DMS79 treated with DMSO at 0.1 percent for 48 hours (cell line): Measurements from ENCODE around the gene CYBRD1.

Source experiments
- DNase-seq: peaks from one replicate; lab custom pipeline; 2025; lab: John Stamatoyannopoulos, UW

The CYBRD1 gene

GRCh38 chr2:171554991-171555615 is 32.8 kb downstream of the CYBRD1 start:
- DNase-seq: no peak

GRCh38 chr2:171557363-171557762 is 35.1 kb downstream of the CYBRD1 start:
- DNase-seq: no peak

- peak; percentile 4 for DNase-seq
Observed at GRCh38 chr2:171563301-171563700, 41.0 kb downstream of the CYBRD1 start.

GRCh38 chr2:171564463-171564862 is 42.2 kb downstream of the CYBRD1 start:
- DNase-seq: no peak

GRCh38 chr2:171566057-171566456 is 43.8 kb downstream of the CYBRD1 start:
- DNase-seq: no peak

- no peak for DNase-seq
Observed at GRCh38 chr2:171566753-171567152, 44.5 kb downstream of the CYBRD1 start.

GRCh38 chr2:171568089-171568488 is 45.8 kb downstream of the CYBRD1 start:
- DNase-seq: no peak

- no peak for DNase-seq
Observed at GRCh38 chr2:171571721-171572120, 49.4 kb downstream of the CYBRD1 start.

- peak; percentile 27 for DNase-seq
Observed at GRCh38 chr2:171574149-171574795, 52.0 kb downstream of the CYBRD1 start.

GRCh38 chr2:171575606-171576005 is 53.3 kb downstream of the CYBRD1 start:
- DNase-seq: no peak

GRCh38 chr2:171578127-171578803 is 56.0 kb downstream of the CYBRD1 start:
- DNase-seq: no peak

GRCh38 chr2:171579481-171579880 is 57.2 kb downstream of the CYBRD1 start:
- DNase-seq: no peak

- no peak for DNase-seq
Observed at GRCh38 chr2:171583566-171583965, 61.3 kb downstream of the CYBRD1 start.

GRCh38 chr2:171584001-171584400 is 61.7 kb downstream of the CYBRD1 start:
- no peak for DNase-seq

- no peak for DNase-seq
Observed at GRCh38 chr2:171587132-171587531, 64.9 kb downstream of the CYBRD1 start.

- no peak for DNase-seq
Observed at GRCh38 chr2:171587567-171587966, 65.3 kb downstream of the CYBRD1 start.

- no peak for DNase-seq
Observed at GRCh38 chr2:171590116-171590515, 67.8 kb downstream of the CYBRD1 start.

- no peak for DNase-seq
Observed at GRCh38 chr2:171592036-171592555, 69.8 kb downstream of the CYBRD1 start.

- DNase-seq: no peak
Observed at GRCh38 chr2:171595456-171595855, 73.2 kb downstream of the CYBRD1 start.

- no peak for DNase-seq
Observed at GRCh38 chr2:171595896-171596295, 73.6 kb downstream of the CYBRD1 start.

GRCh38 chr2:171598713-171599319 is 76.5 kb downstream of the CYBRD1 start:
- DNase-seq: peak; percentile 51

- no peak for DNase-seq
Observed at GRCh38 chr2:171600126-171600525, 77.9 kb downstream of the CYBRD1 start.

- DNase-seq: no peak
Observed at GRCh38 chr2:171602352-171602751, 80.1 kb downstream of the CYBRD1 start.
